Suppressor macrophage treated with lipopolysaccharide for 4 hours (primary cell): ENCODE measurements around the gene CRAMP1.
"Not testable (repeated sequence)": the region's sequence is repeated elsewhere in the genome, so short reads cannot be mapped to it uniquely, and the experiment has no call there.

Experiments used
- DNase-seq: peaks from one replicate; pipeline ENCODE4 v3.0.0-alpha.2; 2020

The CRAMP1 gene

GRCh38 chr16:1687427-1688316 is 75.5 kb downstream of the CRAMP1 start:
- DNase-seq, result no peak

DNA sequence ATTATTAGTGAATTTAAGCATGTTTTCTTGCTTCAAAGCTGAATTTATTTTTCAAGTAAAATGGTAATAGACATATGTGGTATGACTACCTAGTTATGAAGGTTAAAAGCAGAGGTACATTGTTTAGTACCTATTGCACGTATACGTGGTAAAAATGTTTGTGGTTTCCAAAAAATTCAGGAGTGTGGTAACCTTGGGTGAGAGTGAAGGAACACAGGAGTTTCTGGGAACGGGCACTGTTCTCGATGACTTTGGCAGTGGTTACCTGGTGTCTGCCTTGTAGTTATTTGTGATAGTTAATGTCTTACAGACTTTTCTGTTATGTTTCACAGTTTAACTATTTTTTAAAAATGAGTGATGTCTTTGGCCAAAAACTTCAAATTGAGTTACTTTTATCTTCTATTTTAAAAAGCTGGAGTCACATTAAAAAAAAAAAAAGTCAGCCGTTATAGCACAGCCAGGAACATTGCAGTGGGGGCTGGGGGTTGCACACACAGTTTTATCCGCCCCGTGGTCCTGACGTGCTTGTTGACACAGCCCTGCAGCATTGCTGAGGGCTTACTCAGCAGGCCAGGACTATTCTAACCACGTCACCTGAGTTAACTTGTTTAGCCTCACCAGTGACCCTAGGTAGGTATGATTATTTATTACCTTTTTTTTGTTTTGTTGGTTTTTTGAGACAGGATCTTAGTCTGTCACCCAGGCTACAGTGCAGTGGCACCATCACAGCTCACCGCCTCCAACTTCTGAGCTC is 76.8 kb downstream of the CRAMP1 start:
- no peak for DNase-seq

DNA sequence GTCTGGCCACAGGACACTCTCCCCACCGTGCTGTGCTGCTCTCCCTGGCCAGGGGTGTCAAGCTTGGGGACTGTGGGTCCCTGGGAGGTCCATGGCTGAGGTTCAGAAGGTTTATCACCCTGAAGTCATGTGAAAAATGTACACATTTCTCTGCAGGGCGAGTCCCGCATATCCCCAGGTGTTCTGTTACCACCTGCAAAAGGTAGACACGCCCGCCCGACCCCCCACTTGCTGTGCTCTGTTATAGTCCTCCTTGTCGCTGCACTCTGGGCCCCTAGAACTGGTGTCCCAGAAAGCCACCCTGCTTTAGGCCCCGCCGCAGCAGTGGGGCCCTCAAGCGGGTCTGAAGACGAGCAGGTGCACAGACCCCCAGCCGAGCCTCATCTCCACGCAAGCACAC is 77.7 kb downstream of the CRAMP1 start:
- no peak for DNase-seq

DNA sequence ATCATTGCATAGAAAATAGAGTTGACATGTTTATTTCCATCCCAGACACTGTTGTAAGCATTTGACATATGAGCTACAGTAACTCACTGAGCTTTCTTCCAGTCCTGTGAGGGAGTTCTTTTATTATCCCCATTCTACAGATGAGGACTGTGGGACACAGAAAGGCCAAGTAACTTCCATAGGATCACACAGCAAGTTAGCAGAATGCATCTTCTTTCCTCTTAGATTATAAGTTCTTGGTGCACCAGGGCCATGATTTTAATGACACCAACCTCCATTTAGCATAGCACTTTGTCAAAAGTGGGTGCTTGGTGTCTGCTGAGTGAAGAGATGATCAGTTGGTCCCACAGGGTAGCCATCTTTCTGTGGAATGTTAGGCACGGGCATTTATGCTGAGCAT is 78.7 kb downstream of the CRAMP1 start:
- no peak for DNase-seq

DNA sequence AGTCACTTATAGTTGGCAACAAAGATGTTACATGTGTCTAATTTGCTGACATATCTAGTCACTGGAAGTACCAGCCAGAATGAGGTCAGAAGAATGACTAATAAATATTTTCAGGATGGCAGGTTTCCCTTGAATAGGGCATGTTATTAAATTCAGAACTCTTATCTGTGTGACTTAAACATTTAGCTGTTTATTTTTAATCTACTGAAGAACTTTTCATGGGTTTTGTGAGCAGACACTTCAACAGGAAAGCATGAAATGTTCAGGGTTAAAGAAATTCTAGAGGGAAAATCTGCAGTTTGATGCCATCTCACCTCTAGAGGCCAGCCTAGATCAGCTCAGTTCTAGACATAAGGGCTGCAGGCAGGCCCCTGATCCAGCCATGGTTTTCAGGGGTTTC is 79.1 kb downstream of the CRAMP1 start:
- no peak for DNase-seq

GRCh38 chr16:1691956-1692355 is 79.8 kb downstream of the CRAMP1 start:
- DNase-seq, result peak; percentile 19

GRCh38 chr16:1696863-1697262 is 84.7 kb downstream of the CRAMP1 start:
- DNase-seq, result no peak

- no peak for DNase-seq
Measured at GRCh38 chr16:1698680-1699079, 86.5 kb downstream of the CRAMP1 start.

GRCh38 chr16:1700246-1700645 is 88.1 kb downstream of the CRAMP1 start:
- no peak for DNase-seq

DNA sequence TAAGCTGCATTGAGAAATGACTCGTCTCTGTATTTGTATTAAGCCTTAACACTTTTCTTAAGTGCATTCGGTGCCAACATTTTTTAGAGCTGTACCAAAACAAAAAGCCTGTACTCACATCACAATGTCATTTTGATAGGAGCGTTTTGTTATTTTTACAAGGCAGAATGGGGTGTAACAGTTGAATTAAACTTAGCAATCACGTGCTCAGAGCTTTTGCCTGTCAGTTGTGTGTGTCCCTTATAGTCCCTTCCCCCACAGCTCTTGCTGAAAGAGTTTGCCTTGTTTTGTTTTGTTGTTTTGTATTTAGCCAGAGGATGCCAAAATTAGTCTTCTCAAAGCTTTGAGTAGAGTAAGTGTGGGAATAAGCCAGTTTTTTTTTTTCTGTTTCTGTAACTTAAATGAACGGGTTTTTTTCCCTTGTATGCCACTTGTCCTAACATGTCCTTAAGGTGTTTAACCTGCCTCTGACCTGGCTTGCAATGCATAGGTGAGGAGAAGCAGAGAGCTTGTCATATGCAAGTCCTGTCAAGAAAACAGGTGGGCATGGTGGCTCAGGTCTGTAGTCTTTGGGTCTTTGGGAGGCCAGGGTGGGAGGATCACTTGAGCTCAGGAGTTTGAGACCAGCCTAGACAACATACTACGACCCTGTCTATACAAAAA is 89.2 kb downstream of the CRAMP1 start:
- no peak for DNase-seq

GRCh38 chr16:1705324-1705687 is 93.1 kb downstream of the CRAMP1 start:
- DNase-seq, result not testable (repeated sequence)

- DNase-seq, result peak; percentile 97
Measured at GRCh38 chr16:1705688-1706385, 93.7 kb downstream of the CRAMP1 start, which contains the start of gene MAPK8IP3. Gene MAPK8IP3, plus strand, starts transcription at chr16:1706195. Its CDS starts 145 bp downstream, at chr16:1706340.

DNA sequence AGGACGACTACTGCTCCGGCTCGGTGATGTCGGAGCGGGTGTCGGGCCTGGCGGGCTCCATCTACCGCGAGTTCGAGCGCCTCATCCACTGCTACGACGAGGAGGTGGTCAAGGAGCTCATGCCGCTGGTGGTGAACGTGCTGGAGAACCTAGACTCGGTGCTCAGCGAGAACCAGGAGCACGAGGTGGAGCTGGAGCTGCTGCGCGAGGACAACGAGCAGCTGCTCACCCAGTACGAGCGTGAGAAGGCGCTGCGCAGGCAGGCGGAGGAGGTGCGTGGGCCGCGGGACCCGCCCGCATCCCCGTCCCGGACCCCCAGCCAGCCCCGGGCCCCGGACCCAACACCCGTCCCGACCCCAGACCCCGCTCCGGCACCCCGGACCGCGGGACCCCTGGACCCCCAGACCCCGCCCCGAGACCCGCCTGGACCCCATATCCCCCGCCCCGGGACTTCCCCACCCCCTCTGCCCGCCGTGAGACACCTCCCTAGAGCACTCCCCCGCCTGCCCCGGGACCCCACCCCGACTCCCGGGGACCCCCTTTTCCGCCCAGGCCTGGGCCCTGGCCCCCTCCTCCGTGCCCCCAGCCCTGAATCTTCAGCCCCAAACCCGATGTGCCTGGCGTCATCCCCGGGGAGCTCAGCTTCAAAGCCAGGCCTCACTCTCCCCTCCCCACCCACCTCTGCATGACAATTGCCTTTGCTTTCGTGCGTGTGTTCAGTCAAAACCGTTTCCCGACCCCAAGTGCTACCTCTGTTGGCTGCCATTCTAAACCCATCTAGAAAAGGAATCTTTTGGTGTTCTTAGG is 94.4 kb downstream of the CRAMP1 start:
- DNase-seq, result peak; percentile 23

GRCh38 chr16:1707193-1707790 is 95.1 kb downstream of the CRAMP1 start:
- DNase-seq, result peak; percentile 17

- DNase-seq, result no peak
Measured at GRCh38 chr16:1708083-1708767, 96.1 kb downstream of the CRAMP1 start.

GRCh38 chr16:1708768-1709180 is 96.6 kb downstream of the CRAMP1 start:
- DNase-seq, result no peak

GRCh38 chr16:1709356-1709755 is 97.2 kb downstream of the CRAMP1 start:
- DNase-seq, result no peak

- DNase-seq, result no peak
Measured at GRCh38 chr16:1710811-1711507, 98.8 kb downstream of the CRAMP1 start.

GRCh38 chr16:1712791-1713261 is 100.7 kb downstream of the CRAMP1 start:
- DNase-seq, result peak; percentile 16

DNA sequence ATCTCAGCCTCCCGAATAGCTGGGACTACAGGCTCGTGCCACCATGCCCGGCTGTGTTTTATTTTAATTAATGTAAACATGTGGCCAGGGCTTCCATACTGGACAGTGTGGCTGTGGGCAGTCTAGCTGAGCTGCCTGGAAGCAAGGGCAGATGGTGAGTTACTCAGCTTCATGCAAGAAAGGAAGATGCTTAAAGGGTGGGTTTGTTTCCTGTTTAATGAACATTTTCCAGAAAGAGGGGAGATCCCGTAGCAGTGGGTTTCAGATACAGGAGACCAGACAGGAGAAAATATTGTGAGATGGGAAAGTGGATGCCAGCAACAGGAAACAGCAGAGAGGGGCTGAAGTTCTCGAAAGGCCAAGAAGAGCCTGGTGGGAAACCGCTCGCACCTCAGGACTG is 101.2 kb downstream of the CRAMP1 start:
- no peak for DNase-seq
